Mesenchymal stem cell (in vitro differentiated cells and primary cell): Measurements from ENCODE around the gene ZHX3.

ENCODE experiments used
- DNase-seq: peaks from one replicate; pipeline ENCODE4 v3.0.0-alpha.2; 2013
- H2AFZ ChIP-seq: one replicate; pipeline ENCODE4 v1.6.1; 2013; ENCODE audit warnings: low read depth, mild to moderate bottlenecking, control low read depth, inconsistent platforms, low read length, moderate library complexity
- H2AK5ac ChIP-seq: 2 replicates; pipeline ENCODE4 v1.6.1; 2013; ENCODE audit warnings: low read length, moderate library complexity, mild to moderate bottlenecking, inconsistent platforms; ENCODE audit not compliant: severe bottlenecking
- H2BK120ac ChIP-seq: one replicate; pipeline ENCODE4 v1.6.1; 2013; ENCODE audit warnings: low read depth, mild to moderate bottlenecking, inconsistent platforms, low read length, moderate library complexity
- H2BK12ac ChIP-seq, 2 experiments: one replicate each; pipeline ENCODE4 v1.6.1; 2013; ENCODE audit warnings: inconsistent platforms in 2 of 2, low read length in 2 of 2, mild to moderate bottlenecking in 2 of 2, moderate library complexity in 2 of 2, control low read depth in 1 of 2
- H2BK15ac ChIP-seq: one replicate; pipeline ENCODE4 v1.6.1; 2013; ENCODE audit warnings: mild to moderate bottlenecking, low read depth, inconsistent platforms; ENCODE audit not compliant: poor library complexity, severe bottlenecking
- H2BK5ac ChIP-seq: 2 replicates; pipeline ENCODE4 v1.6.1; 2013; ENCODE audit warnings: low read depth, mild to moderate bottlenecking, low read length, control low read depth, inconsistent platforms; ENCODE audit not compliant: poor library complexity, severe bottlenecking
- H3K14ac ChIP-seq, 2 experiments: one replicate each; pipeline ENCODE4 v1.6.1; 2013; ENCODE audit warnings: inconsistent platforms in 2 of 2, low read length in 2 of 2, control low read depth in 1 of 2, mild to moderate bottlenecking in 1 of 2, moderate library complexity in 1 of 2
- H3K18ac ChIP-seq, 2 experiments: one replicate each; pipeline ENCODE4 v1.6.1; 2013; ENCODE audit warnings: inconsistent platforms in 2 of 2, low read length in 2 of 2, control low read depth in 1 of 2, low read depth in 1 of 2, mild to moderate bottlenecking in 1 of 2
- H3K23ac ChIP-seq, 2 experiments: one replicate each; pipeline ENCODE4 v1.6.1; 2013; ENCODE audit warnings: inconsistent platforms in 2 of 2, low read length in 2 of 2, mild to moderate bottlenecking in 2 of 2, moderate library complexity in 2 of 2, control low read depth in 1 of 2
- H3K27ac ChIP-seq: 2 replicates; pipeline ENCODE4 v1.5.1; 2013; ENCODE audit warnings: mild to moderate bottlenecking, moderate library complexity, low read length, control low read depth, inconsistent platforms; ENCODE audit not compliant: poor library complexity, severe bottlenecking
- H3K27me3 ChIP-seq, 2 experiments: 2 replicates each; pipeline versions ENCODE4 v1.6.1 to v1.7.0; 2013; ENCODE audit warnings: low read length in 2 of 2, mild to moderate bottlenecking in 2 of 2, moderate library complexity in 2 of 2, control low read depth in 1 of 2, inconsistent platforms in 1 of 2; ENCODE audit not compliant: control insufficient read depth in 1 of 2, insufficient read depth in 1 of 2
- H3K36me3 ChIP-seq, 2 experiments: 2 replicates each; pipeline versions ENCODE4 v1.6.1 to v1.7.0; 2013; ENCODE audit warnings: low read length in 2 of 2, control low read depth in 1 of 2, inconsistent platforms in 1 of 2, low read depth in 1 of 2, mild to moderate bottlenecking in 1 of 2; ENCODE audit not compliant: insufficient read depth in 2 of 2, control insufficient read depth in 1 of 2
- H3K4ac ChIP-seq, 2 experiments: one replicate each; pipeline ENCODE4 v1.6.1; 2013; ENCODE audit warnings: inconsistent platforms in 2 of 2, low read length in 2 of 2, mild to moderate bottlenecking in 2 of 2, moderate library complexity in 2 of 2, control low read depth in 1 of 2, low read depth in 1 of 2
- H3K4me1 ChIP-seq: 2 replicates; pipeline ENCODE4 v1.6.1; 2013; ENCODE audit warnings: low read depth, low read length, control low read depth; ENCODE audit not compliant: control insufficient read depth, insufficient read depth
- H3K4me2 ChIP-seq: 2 replicates; pipeline ENCODE4 v1.6.1; 2013; ENCODE audit warnings: low read length, mild to moderate bottlenecking, inconsistent platforms; ENCODE audit not compliant: poor library complexity, severe bottlenecking
- H3K4me3 ChIP-seq, 2 experiments: 2 replicates each; pipeline versions ENCODE4 v1.5.1 to v1.7.0; 2013; ENCODE audit warnings: low read length in 2 of 2, mild to moderate bottlenecking in 2 of 2, control low read depth in 1 of 2, low read depth in 1 of 2; ENCODE audit not compliant: insufficient read depth in 1 of 2
- H3K79me1 ChIP-seq: replicated peaks from 2 replicates; pipeline ENCODE4 v1.6.1; 2013; ENCODE audit warnings: mild to moderate bottlenecking, control low read depth, low read length, inconsistent platforms; ENCODE audit not compliant: poor library complexity, severe bottlenecking
- H3K9ac ChIP-seq: 2 replicates; pipeline ENCODE4 v1.7.0; 2013; ENCODE audit warnings: mild to moderate bottlenecking, low read length, moderate library complexity
- H3K9me3 ChIP-seq: 2 replicates; pipeline ENCODE4 v1.7.0; 2013; ENCODE audit warnings: mild to moderate bottlenecking, low read length; ENCODE audit not compliant: control insufficient read depth
- H4K8ac ChIP-seq: one replicate; pipeline ENCODE4 v1.6.1; 2013; ENCODE audit warnings: inconsistent platforms, mild to moderate bottlenecking, low read length, moderate library complexity
- H4K91ac ChIP-seq: one replicate; pipeline ENCODE4 v1.6.1; 2013; ENCODE audit warnings: mild to moderate bottlenecking, low read length, inconsistent platforms
- WGBS: methylation state at CpG from one replicate; pipeline ENCODE4 v1.1.7; 2013; ENCODE audit warnings: mixed read lengths; 5-methylcytosine and 5-hydroxymethylcytosine counted together

Gene ZHX3

DNA sequence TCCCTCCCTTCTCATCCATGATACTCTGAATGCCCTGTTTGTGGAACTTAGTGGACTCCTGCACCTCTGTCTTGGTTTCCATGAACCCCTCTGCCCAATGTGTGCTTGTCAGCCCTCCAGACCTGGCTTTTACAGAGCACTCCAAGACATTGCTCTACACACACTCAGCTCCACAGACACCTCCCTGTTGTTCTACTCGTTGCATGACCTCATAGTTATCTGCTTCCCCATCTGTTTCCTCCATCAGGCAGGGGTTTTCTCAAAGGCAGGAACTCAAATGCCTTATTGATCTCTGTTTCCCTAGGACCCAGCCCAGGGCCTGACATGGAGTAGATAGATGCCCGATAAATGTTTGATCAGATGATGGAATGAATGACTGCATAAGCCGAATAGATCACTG is 166.9 kb downstream of the ZHX3 start:
- peaks cover 0 to 19% of the 10 kb centered on the region in 2 experiments for H3K36me3 ChIP-seq
- no peak overlapping the region for H2AK5ac ChIP-seq
- H3K79me1 ChIP-seq, result peaks cover 22% of the 10 kb centered on the region
- H4K91ac ChIP-seq, result no peak overlapping the region
- peak overlapping the region in 1 of 2 experiments; percentile 15 for H3K23ac ChIP-seq
- H3K27ac ChIP-seq, result no peak overlapping the region
- H3K9me3 ChIP-seq, result no peaks in the 10 kb centered on the region
- no peak overlapping the region for H2BK12ac ChIP-seq
- no peak overlapping the region for H4K8ac ChIP-seq
- H3K27me3 ChIP-seq, result no peaks in the 10 kb centered on the region
- H2AFZ ChIP-seq, result no peak overlapping the region
- H3K9ac ChIP-seq, result no peak overlapping the region
- H3K4me1 ChIP-seq, result peaks cover 24% of the 10 kb centered on the region
- no peak overlapping the region for H2BK15ac ChIP-seq
- no peak overlapping the region for H3K4me2 ChIP-seq
- 67% methylated on average over 3 of the region's 3 CpGs for WGBS
- no peak overlapping the region for H2BK120ac ChIP-seq
- no peak for DNase-seq
- no peak overlapping the region for H3K14ac ChIP-seq
- no peak overlapping the region for H3K4me3 ChIP-seq
- H3K4ac ChIP-seq, result no peak overlapping the region
- H3K18ac ChIP-seq, result no peak overlapping the region
- H2BK5ac ChIP-seq, result no peak overlapping the region

DNA sequence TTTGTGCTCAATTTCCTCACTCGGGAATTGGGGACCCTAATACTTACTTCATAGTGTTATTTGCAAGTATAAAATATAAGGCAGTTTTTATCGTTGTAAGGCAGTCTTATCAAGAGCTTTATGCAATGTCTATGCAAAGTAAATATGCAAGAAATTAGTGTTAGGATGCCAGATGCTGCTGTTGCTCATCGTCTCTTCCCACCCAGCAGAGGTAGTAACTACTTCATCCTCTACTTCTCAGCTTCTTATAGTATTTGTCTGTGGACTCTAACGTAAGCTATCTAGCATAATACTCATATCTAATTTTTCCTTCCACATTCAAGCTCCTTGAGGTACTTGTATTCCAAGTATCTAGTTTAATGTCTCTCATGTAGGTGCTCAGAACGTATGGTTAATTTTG is 168.6 kb downstream of the ZHX3 start:
- Histone ChIP-seq H4K91ac (no peak overlapping the region), H2AK5ac (no peak overlapping the region), H3K4me2 (no peak overlapping the region), H3K4ac (no peak overlapping the region), H3K18ac (no peak overlapping the region), H3K36me3 (peaks cover 0 to 16% of the 10 kb centered on the region in 2 experiments), H3K27me3 (no peaks in the 10 kb centered on the region), H2AFZ (no peak overlapping the region), H2BK5ac (no peak overlapping the region), H3K79me1 (peaks cover 21% of the 10 kb centered on the region), H4K8ac (no peak overlapping the region), H3K4me3 (no peak overlapping the region), H3K4me1 (peaks cover 23% of the 10 kb centered on the region), H3K14ac (no peak overlapping the region), H3K9ac (no peak overlapping the region), H2BK12ac (no peak overlapping the region), H3K23ac (no peak overlapping the region), H2BK120ac (no peak overlapping the region), H3K27ac (no peak overlapping the region), H2BK15ac (no peak overlapping the region), H3K9me3 (no peaks in the 10 kb centered on the region)
- DNase-seq, result no peak
- WGBS, result 97% methylated on average over 4 of the region's 5 CpGs

DNA sequence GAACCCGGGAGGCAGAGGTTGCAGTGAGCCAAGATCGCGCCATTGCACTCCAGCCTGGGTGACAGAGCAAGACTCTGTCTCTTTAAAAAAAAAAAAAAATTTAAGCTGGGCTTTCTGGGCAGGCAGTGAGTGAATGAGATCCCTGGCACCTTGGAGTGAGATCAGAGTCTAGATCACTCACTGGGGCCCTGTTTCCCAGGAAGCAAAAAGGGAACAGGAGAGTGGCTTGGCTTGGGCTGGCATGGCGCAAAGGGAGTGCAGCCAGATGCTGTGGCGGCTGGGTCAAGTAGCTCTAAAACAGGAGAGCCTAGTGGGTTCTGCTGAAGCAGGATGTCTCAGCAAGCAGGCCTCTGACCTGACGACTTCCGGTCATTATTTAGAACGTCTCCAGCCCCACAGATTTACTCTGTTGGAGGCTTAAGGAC is 169.8 kb downstream of the ZHX3 start:
- H3K79me1 ChIP-seq, result peaks cover 21% of the 10 kb centered on the region
- H3K18ac ChIP-seq, result no peak overlapping the region
- no peak overlapping the region for H2AK5ac ChIP-seq

DNA sequence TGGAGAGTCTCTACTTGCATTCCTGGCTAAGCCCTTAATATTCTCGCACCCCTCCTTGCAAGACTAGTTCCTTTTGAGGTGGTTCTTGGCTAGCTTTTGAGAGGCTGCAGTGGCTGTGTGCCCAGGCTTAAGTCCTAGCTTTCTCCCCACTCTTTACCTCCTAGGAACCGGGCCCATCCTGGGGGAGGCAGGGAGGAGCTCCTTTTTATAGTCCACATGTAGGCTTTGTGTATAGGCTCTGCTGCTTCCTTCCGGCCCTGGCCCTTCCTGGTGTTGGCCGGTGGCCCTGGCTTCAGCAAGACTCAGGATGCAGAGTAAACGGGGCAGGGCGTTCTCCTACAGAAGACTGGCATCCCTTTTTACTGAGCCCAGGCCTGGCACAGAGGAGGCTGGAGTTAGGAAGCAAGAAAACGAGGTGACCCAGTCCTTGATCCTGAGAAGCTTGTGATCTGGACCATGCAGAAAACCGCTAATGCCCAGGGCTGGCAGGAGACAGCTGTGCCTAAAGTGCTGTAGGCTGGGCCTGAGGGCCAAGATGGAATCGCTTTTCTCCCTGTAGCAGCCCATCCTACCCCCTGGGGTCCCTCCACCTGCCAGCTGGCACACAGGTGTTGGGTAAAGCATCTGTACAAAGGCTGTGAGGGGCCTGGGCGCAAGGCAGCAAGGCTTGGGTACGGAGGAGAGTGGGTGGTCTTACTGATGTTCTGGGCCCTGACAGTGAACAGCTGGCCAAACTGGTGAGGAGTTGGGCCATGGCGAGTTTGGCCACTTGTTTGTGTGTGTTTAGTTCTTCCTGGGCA is 171.5 kb downstream of the ZHX3 start:
- Histone ChIP-seq H3K79me1 (peaks cover 14% of the 10 kb centered on the region), H2BK120ac (no peak overlapping the region), H3K9me3 (no peaks in the 10 kb centered on the region), H3K9ac (no peak overlapping the region), H2AFZ (no peak overlapping the region), H3K27me3 (no peaks in the 10 kb centered on the region), H3K14ac (no peak overlapping the region), H3K27ac (no peak overlapping the region), H2BK5ac (no peak overlapping the region), H3K23ac (no peak overlapping the region), H4K91ac (no peak overlapping the region), H3K36me3 (peaks cover 0 to 12% of the 10 kb centered on the region in 2 experiments), H3K4me1 (peaks cover 29% of the 10 kb centered on the region), H3K18ac (no peak overlapping the region), H3K4me2 (no peak overlapping the region), H3K4me3 (no peak overlapping the region), H3K4ac (no peak overlapping the region), H2BK12ac (no peak overlapping the region), H4K8ac (no peak overlapping the region), H2BK15ac (no peak overlapping the region), H2AK5ac (no peak overlapping the region)
- 95% methylated on average over 10 of the region's 12 CpGs for WGBS
- no peak for DNase-seq

More for the DNA sequence above, 169.8 kb downstream of the ZHX3 start:
- Histone ChIP-seq H3K36me3 (peaks cover 0 to 16% of the 10 kb centered on the region in 2 experiments), H3K14ac (peak overlapping the region in 1 of 2 experiments; percentile 26), H3K4me1 (peaks cover 27% of the 10 kb centered on the region), H2BK5ac (no peak overlapping the region), H3K9ac (no peak overlapping the region), H3K27me3 (no peaks in the 10 kb centered on the region), H3K4ac (no peak overlapping the region), H2BK120ac (no peak overlapping the region), H3K4me3 (no peak overlapping the region), H2BK12ac (no peak overlapping the region), H3K4me2 (no peak overlapping the region), H3K27ac (no peak overlapping the region), H3K23ac (no peak overlapping the region), H2BK15ac (no peak overlapping the region), H4K91ac (no peak overlapping the region), H4K8ac (no peak overlapping the region), H2AFZ (no peak overlapping the region), H3K9me3 (no peaks in the 10 kb centered on the region)
- no peak for DNase-seq
- 77% methylated on average over 8 of the region's 8 CpGs for WGBS
